Measurements from ENCODE around the gene ARID4B.

- TF ChIP-seq SP1 (IDR thresholded peaks at IDR 0.05; ENCODE audit: low read depth) (no peak), ZNF274 (IDR thresholded peaks at IDR 0.05; ENCODE audit: low read depth, low read length) (no peak), POLR2A (IDR thresholded peaks at IDR 0.05; ENCODE audit: borderline replicate concordance, extremely low read depth, insufficient read depth, insufficient read length) (no peak)
- TF ChIP-seq, protein P1, sequence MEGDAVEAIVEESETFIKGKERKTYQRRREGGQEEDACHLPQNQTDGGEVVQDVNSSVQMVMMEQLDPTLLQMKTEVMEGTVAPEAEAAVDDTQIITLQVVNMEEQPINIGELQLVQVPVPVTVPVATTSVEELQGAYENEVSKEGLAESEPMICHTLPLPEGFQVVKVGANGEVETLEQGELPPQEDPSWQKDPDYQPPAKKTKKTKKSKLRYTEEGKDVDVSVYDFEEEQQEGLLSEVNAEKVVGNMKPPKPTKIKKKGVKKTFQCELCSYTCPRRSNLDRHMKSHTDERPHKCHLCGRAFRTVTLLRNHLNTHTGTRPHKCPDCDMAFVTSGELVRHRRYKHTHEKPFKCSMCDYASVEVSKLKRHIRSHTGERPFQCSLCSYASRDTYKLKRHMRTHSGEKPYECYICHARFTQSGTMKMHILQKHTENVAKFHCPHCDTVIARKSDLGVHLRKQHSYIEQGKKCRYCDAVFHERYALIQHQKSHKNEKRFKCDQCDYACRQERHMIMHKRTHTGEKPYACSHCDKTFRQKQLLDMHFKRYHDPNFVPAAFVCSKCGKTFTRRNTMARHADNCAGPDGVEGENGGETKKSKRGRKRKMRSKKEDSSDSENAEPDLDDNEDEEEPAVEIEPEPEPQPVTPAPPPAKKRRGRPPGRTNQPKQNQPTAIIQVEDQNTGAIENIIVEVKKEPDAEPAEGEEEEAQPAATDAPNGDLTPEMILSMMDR (IDR thresholded peaks at IDR 0.05 in 2 of 3, conservative IDR thresholded peaks at IDR 0.05 in 1 of 3; ENCODE audit: borderline replicate concordance in 1 of 3, insufficient read depth in 1 of 3, low read depth in 2 of 3, low read length in 2 of 3) = no peak
Observed at GRCh38 chr1:235284231-235284769, 43.7 kb downstream of the ARID4B start.
